GM06990 (cell line): Measurements from ENCODE around the gene CADM1.

Experiments
- DNase-seq: peaks from one replicate; pipeline ENCODE4 v3.0.0-alpha.2; 2011; ENCODE audit not compliant: insufficient read length; ENCODE audit errors: extremely low read depth
- H3K27me3 ChIP-seq: replicated peaks from 2 replicates; pipeline ENCODE4 v1.6.0; 2011; ENCODE audit warnings: low read length; ENCODE audit not compliant: control insufficient read depth, insufficient read depth
- H3K36me3 ChIP-seq: 2 replicates; pipeline ENCODE4 v1.5.1; 2011; ENCODE audit warnings: low read length; ENCODE audit not compliant: control insufficient read depth, insufficient read depth
- H3K4me3 ChIP-seq: replicated peaks from 2 replicates; pipeline ENCODE4 v1.5.1; 2011; ENCODE audit warnings: low read depth, mild to moderate bottlenecking, control low read depth, low read length
- TF ChIP-seq, protein P1 (sequence below): IDR thresholded peaks from 2 replicates; pipeline ENCODE4 v1.5.1; 2011; ENCODE audit warnings: low read length, control low read depth, mild to moderate bottlenecking, inconsistent platforms; ENCODE audit not compliant: insufficient read depth, poor library complexity, severe bottlenecking

Gene CADM1

DNA sequence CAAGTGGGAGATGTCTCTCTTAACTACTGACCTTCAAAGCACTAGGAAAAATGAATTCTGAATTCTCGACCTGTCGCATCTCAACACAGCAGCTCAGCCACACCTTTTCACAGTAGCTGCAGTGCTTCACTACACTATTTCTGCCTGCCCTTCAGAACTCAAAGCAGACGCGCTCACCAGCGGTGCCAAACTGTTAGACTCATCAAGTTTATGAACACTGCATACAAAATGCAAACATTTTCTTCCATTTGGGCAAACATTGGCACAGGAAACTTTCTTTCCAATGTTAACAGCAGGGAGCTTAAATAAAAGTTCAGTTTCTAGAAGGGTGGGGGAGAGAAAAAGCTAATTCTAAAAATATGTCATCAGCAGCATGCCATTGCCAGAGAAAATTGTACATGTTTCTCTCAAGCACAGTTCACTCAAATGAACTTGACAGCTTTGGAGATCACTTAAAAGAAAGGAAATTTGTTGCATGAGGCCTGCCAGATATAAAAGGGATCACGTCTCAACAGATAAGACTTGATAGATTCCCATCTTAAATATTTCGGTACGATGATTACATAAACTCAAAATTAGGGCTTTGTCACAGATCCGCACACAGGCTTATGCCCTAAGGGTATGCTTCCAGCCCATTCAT, 82.7 kb downstream of the CADM1 start:
- H3K27me3 ChIP-seq: no peaks in the 10 kb centered on the region

DNA sequence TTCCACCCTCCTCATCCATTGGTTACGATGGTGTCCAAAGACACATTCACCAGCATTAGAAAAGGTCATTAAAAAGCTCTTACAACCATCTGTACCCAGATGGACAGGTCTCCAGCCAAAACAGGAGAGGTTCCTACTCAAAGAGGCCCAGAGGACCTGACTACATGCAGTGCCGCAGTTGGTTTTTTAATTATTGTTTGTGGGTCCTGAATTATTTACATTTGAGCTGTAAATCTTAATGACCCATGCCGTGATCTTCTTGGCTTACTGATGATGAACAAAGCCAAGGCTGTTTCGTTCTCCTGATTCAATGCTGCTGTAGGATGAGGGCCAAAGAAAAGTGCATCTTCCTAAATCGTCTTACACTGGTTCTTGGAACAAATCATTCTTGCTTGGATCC, 83.7 kb downstream of the CADM1 start:
- no peaks in the 10 kb centered on the region for H3K36me3 ChIP-seq
- H3K4me3 ChIP-seq: no peak overlapping the region
- DNase-seq: no peak

More for the DNA sequence above, 82.7 kb downstream of the CADM1 start:
- Histone ChIP-seq H3K4me3 (no peak overlapping the region), H3K36me3 (no peaks in the 10 kb centered on the region)
- DNase-seq: no peak
- TF ChIP-seq, protein P1, sequence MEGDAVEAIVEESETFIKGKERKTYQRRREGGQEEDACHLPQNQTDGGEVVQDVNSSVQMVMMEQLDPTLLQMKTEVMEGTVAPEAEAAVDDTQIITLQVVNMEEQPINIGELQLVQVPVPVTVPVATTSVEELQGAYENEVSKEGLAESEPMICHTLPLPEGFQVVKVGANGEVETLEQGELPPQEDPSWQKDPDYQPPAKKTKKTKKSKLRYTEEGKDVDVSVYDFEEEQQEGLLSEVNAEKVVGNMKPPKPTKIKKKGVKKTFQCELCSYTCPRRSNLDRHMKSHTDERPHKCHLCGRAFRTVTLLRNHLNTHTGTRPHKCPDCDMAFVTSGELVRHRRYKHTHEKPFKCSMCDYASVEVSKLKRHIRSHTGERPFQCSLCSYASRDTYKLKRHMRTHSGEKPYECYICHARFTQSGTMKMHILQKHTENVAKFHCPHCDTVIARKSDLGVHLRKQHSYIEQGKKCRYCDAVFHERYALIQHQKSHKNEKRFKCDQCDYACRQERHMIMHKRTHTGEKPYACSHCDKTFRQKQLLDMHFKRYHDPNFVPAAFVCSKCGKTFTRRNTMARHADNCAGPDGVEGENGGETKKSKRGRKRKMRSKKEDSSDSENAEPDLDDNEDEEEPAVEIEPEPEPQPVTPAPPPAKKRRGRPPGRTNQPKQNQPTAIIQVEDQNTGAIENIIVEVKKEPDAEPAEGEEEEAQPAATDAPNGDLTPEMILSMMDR: no peak

DNA sequence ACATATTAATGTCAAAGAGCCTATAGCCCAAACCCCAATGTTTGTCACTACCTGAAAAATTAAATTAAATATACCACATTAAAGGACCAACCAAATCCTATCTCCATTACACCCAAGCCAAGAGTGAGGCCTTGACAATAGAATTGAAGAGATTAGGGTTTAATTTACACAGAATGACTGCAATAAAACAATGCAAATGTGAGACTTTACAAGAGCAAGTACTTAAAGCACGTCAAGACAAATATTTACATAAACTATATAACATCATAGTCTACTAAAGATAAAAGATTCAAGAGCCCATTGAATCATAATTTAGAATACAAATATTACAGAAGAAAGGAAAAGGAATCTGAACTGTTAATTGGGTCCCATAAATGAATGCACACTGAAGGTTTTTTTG, 85.6 kb downstream of the CADM1 start:
- Histone ChIP-seq H3K27me3 (no peaks in the 10 kb centered on the region), H3K4me3 (no peak overlapping the region), H3K36me3 (no peaks in the 10 kb centered on the region)
- TF ChIP-seq, protein P1: no peak
- DNase-seq: no peak

More for the DNA sequence above, 83.7 kb downstream of the CADM1 start:
- no peaks in the 10 kb centered on the region for H3K27me3 ChIP-seq
- TF ChIP-seq, protein P1: no peak

DNA sequence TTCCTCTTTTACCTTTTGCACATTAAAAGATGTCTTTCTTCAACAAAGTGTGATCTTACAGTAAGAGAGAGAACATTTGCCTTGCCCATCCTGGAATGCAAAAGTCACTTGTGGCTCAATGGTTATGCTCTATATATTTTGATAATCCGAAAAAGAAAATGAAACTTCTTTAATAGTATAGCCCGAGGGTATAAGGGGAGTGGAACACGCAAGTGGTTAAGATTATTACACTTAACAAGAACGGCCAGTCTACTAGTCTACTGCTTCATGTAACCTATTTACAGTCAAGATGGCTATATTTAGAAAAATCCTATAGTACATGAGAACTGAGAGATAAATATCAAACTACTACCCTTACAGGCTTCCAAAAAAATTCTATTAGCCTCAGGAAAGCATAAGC, 86.1 kb downstream of the CADM1 start:
- Histone ChIP-seq H3K36me3 (no peaks in the 10 kb centered on the region), H3K4me3 (no peak overlapping the region), H3K27me3 (no peaks in the 10 kb centered on the region)
- DNase-seq: no peak
- TF ChIP-seq, protein P1: no peak

DNA sequence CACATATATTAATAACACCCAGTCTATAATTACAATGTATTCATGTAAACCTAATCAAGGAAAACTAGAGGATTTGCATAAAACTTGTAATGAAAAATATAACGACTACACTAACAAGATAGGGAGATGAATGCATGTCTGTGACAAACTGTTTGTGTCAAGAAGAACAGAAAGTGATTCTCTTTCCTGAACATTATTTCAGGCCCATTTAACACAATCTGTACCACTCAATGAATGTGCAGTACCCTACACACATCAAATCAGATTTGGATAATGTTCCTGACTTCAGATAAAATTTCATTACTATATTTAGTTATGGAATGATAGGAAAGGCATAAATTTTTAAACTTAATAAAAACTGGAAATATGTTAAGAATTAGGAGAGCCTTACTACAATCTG, 93.1 kb downstream of the CADM1 start:
- Histone ChIP-seq H3K4me3 (no peak overlapping the region), H3K27me3 (no peaks in the 10 kb centered on the region), H3K36me3 (no peaks in the 10 kb centered on the region)
- TF ChIP-seq, protein P1: no peak
- DNase-seq: no peak
